ENCODE data around the gene ARID1A. TPM values are rescaled to one million over a fixed set of nuclear protein-coding genes. Genes with fewer than 3 reads are reported as not detected.
A peak's percentile ranks its signal among the peaks of the same experiment; 100 is the strongest.
"Not testable (repeated sequence)": the region's sequence is repeated elsewhere in the genome, so short reads cannot be mapped to it uniquely, and the experiment has no call there.

ARID1A gene
- total RNA-seq, 1 donor from 2014 or later: 70.0 TPM

- peak overlapping the region; percentile 34 for H3K27ac Mint-ChIP-seq (ENCODE audit: unreplicated experiment)
- peak; percentile 53 for DNase-seq (ENCODE audit: extremely low spot score, unreplicated experiment)
- H3K9me3 Mint-ChIP-seq (ENCODE audit: unreplicated experiment): no peaks in the 10 kb centered on the region
- TF ChIP-seq CTCF (IDR thresholded peaks at IDR 0.05): no peak
- H3K27me3 Mint-ChIP-seq (ENCODE audit: unreplicated experiment): no peaks in the 10 kb centered on the region
- H3K36me3 Mint-ChIP-seq (ENCODE audit: unreplicated experiment): peaks cover 3% of the 10 kb centered on the region
- H3K4me3 Mint-ChIP-seq (ENCODE audit: unreplicated experiment): no peak overlapping the region
- peaks cover 41% of the 10 kb centered on the region for H3K4me1 Mint-ChIP-seq (ENCODE audit: unreplicated experiment)
Observed at GRCh38 chr1:26704629-26705028, 8.8 kb downstream of the ARID1A start.

- not testable (repeated sequence) for H3K9me3 Mint-ChIP-seq (ENCODE audit: unreplicated experiment); H3K27me3 Mint-ChIP-seq (ENCODE audit: unreplicated experiment); H3K36me3 Mint-ChIP-seq (ENCODE audit: unreplicated experiment); DNase-seq (ENCODE audit: extremely low spot score, unreplicated experiment); H3K4me3 Mint-ChIP-seq (ENCODE audit: unreplicated experiment)
- Mint-ChIP-seq H3K4me1 (ENCODE audit: unreplicated experiment) (peaks cover 41% of the 10 kb centered on the region), H3K27ac (ENCODE audit: unreplicated experiment) (peak overlapping the region; percentile 69)
Observed at GRCh38 chr1:26705227-26705626, 9.4 kb downstream of the ARID1A start.

- no peak for TF ChIP-seq CTCF (IDR thresholded peaks at IDR 0.05)
- Mint-ChIP-seq H3K9me3 (ENCODE audit: unreplicated experiment) (no peaks in the 10 kb centered on the region), H3K27me3 (ENCODE audit: unreplicated experiment) (no peaks in the 10 kb centered on the region), H3K4me3 (ENCODE audit: unreplicated experiment) (peak overlapping the region; percentile 16), H3K4me1 (ENCODE audit: unreplicated experiment) (peaks cover 41% of the 10 kb centered on the region), H3K36me3 (ENCODE audit: unreplicated experiment) (peaks cover 3% of the 10 kb centered on the region), H3K27ac (ENCODE audit: unreplicated experiment) (peak overlapping the region; percentile 79)
- DNase-seq (ENCODE audit: extremely low spot score, unreplicated experiment): peak; percentile 6
Observed at GRCh38 chr1:26705788-26706311, 10.0 kb downstream of the ARID1A start.

- H3K9me3 Mint-ChIP-seq (ENCODE audit: unreplicated experiment): no peaks in the 10 kb centered on the region
- H3K27ac Mint-ChIP-seq (ENCODE audit: unreplicated experiment): peak overlapping the region; percentile 79
- TF ChIP-seq CTCF (IDR thresholded peaks at IDR 0.05): no peak
- peaks cover 41% of the 10 kb centered on the region for H3K4me1 Mint-ChIP-seq (ENCODE audit: unreplicated experiment)
- DNase-seq (ENCODE audit: extremely low spot score, unreplicated experiment): peak; percentile 32
- no peaks in the 10 kb centered on the region for H3K27me3 Mint-ChIP-seq (ENCODE audit: unreplicated experiment)
- peak overlapping the region; percentile 2 for H3K4me3 Mint-ChIP-seq (ENCODE audit: unreplicated experiment)
- H3K36me3 Mint-ChIP-seq (ENCODE audit: unreplicated experiment): peaks cover 3% of the 10 kb centered on the region
Observed at GRCh38 chr1:26706315-26706714, 10.5 kb downstream of the ARID1A start.

- peaks cover 7% of the 10 kb centered on the region for H3K36me3 Mint-ChIP-seq (ENCODE audit: unreplicated experiment)
- no peak for TF ChIP-seq CTCF (IDR thresholded peaks at IDR 0.05)
- H3K4me3 Mint-ChIP-seq (ENCODE audit: unreplicated experiment): no peak overlapping the region
- H3K27ac Mint-ChIP-seq (ENCODE audit: unreplicated experiment): no peak overlapping the region
- H3K9me3 Mint-ChIP-seq (ENCODE audit: unreplicated experiment): no peaks in the 10 kb centered on the region
- H3K27me3 Mint-ChIP-seq (ENCODE audit: unreplicated experiment): no peaks in the 10 kb centered on the region
- H3K4me1 Mint-ChIP-seq (ENCODE audit: unreplicated experiment): peaks cover 46% of the 10 kb centered on the region
- DNase-seq (ENCODE audit: extremely low spot score, unreplicated experiment): peak; percentile 11
Observed at GRCh38 chr1:26710811-26711210, 15.0 kb downstream of the ARID1A start.

GRCh38 chr1:26711777-26712176 lies 16.0 kb downstream of the ARID1A start:
- peak; percentile 23 for DNase-seq (ENCODE audit: extremely low spot score, unreplicated experiment)
- Mint-ChIP-seq H3K27ac (ENCODE audit: unreplicated experiment) (no peak overlapping the region), H3K4me3 (ENCODE audit: unreplicated experiment) (no peak overlapping the region), H3K9me3 (ENCODE audit: unreplicated experiment) (no peaks in the 10 kb centered on the region), H3K36me3 (ENCODE audit: unreplicated experiment) (peaks cover 7% of the 10 kb centered on the region), H3K4me1 (ENCODE audit: unreplicated experiment) (peaks cover 44% of the 10 kb centered on the region), H3K27me3 (ENCODE audit: unreplicated experiment) (no peaks in the 10 kb centered on the region)
- no peak for TF ChIP-seq CTCF (IDR thresholded peaks at IDR 0.05)
